ENCODE results near the gene NCOA1.
A peak's percentile ranks its signal among the peaks of the same experiment; 100 is the strongest.

Gene NCOA1

GRCh38 chr2:24707143-24707542, 216.1 kb downstream of the NCOA1 start:
- peaks cover 0 to 25% of the 10 kb centered on the region in 2 experiments; a peak in 2 of 3 replicates for H3K36me3 ChIP-seq (ENCODE audit: control insufficient read depth in 2 of 2, insufficient read depth in 1 of 2, low read length in 2 of 2)
- peaks cover 8% of the 10 kb centered on the region for H3K4me1 ChIP-seq (ENCODE audit: control insufficient read depth, insufficient read depth, low read length)
- H3K9me3 ChIP-seq (ENCODE audit: control insufficient read depth, insufficient read depth, low read depth, low read length): no peaks in the 10 kb centered on the region
- ChIA-PET POLR2A (no interaction called here), CTCF (no interaction called here)
- no peak for TF ChIP-seq ZNF274 (IDR thresholded peaks at IDR 0.05; ENCODE audit: low read length)
- no peak for TF ChIP-seq ZNF274 (tag by site-specific recombination; IDR thresholded peaks at IDR 0.05; ENCODE audit: borderline replicate concordance)
- no peak for TF ChIP-seq ZNF571 (tag by site-specific recombination; IDR thresholded peaks at IDR 0.05)
- no peak for TF ChIP-seq GLIS1 (tag by site-specific recombination; IDR thresholded peaks at IDR 0.05)
- TF ChIP-seq ZNF624 (tag by site-specific recombination; IDR thresholded peaks at IDR 0.05): no peak
- no peak for TF ChIP-seq ZNF664 (tag by site-specific recombination; IDR thresholded peaks at IDR 0.05)
- TF ChIP-seq ZNF692 (tag by site-specific recombination; IDR thresholded peaks at IDR 0.05): no peak
- TF ChIP-seq ZNF121 (tag by site-specific recombination; IDR thresholded peaks at IDR 0.05): no peak
- TF ChIP-seq PRDM1 (tag by site-specific recombination; IDR thresholded peaks at IDR 0.05): no peak
- no peak for TF ChIP-seq ZNF266 (tag by site-specific recombination; IDR thresholded peaks at IDR 0.05; ENCODE audit: low read depth)
- TF ChIP-seq ZNF19 (tag by site-specific recombination; IDR thresholded peaks at IDR 0.05; ENCODE audit: low read depth): no peak
- no peak for TF ChIP-seq YY2 (tag by site-specific recombination; IDR thresholded peaks at IDR 0.05)
- no peak overlapping the region for H3K4me3 ChIP-seq (ENCODE audit: low read depth, low read length)
- H3K27ac ChIP-seq (ENCODE audit: extremely low read depth, low read depth, low read length): no peak overlapping the region

GRCh38 chr2:24708537-24709152, 217.6 kb downstream of the NCOA1 start:
- Histone ChIP-seq H3K9me3 (ENCODE audit: control insufficient read depth, insufficient read depth, low read depth, low read length) (no peaks in the 10 kb centered on the region), H3K4me1 (ENCODE audit: control insufficient read depth, insufficient read depth, low read length) (no peaks in the 10 kb centered on the region; the same call in 1 of the 2 replicates), H3K36me3 (ENCODE audit: control insufficient read depth in 2 of 2, insufficient read depth in 1 of 2, low read length in 2 of 2) (peaks cover 0 to 31% of the 10 kb centered on the region in 2 experiments; a peak in 2 of 3 replicates), H3K27ac (ENCODE audit: extremely low read depth, low read depth, low read length) (no peak overlapping the region), H3K4me3 (ENCODE audit: low read depth, low read length) (no peak overlapping the region)
- ChIA-PET CTCF (no interaction called here), POLR2A (no interaction called here)
- TF ChIP-seq PRDM1 (tag by site-specific recombination; IDR thresholded peaks at IDR 0.05) (peak; percentile 36; the same call in 1 of the 2 replicates), ZNF792 (tag by site-specific recombination; IDR thresholded peaks at IDR 0.05) (no peak)

GRCh38 chr2:24710806-24711205, 219.8 kb downstream of the NCOA1 start:
- ChIA-PET POLR2A (no interaction called here), CTCF (interaction anchor here (0.6 kb wide), 1 partner anchor 120 kb away, joined by 3 read pairs; no protein-coding TSS in a partner anchor)
- Histone ChIP-seq H3K36me3 (ENCODE audit: control insufficient read depth in 2 of 2, insufficient read depth in 1 of 2, low read length in 2 of 2) (peaks cover 0 to 35% of the 10 kb centered on the region in 2 experiments; a peak in 2 of 3 replicates), H3K4me1 (ENCODE audit: control insufficient read depth, insufficient read depth, low read length) (no peaks in the 10 kb centered on the region; the same call in 1 of the 2 replicates), H3K9me3 (ENCODE audit: control insufficient read depth, insufficient read depth, low read depth, low read length) (no peaks in the 10 kb centered on the region), H3K4me3 (ENCODE audit: low read depth, low read length) (no peak overlapping the region), H3K27ac (ENCODE audit: extremely low read depth, low read depth, low read length) (no peak overlapping the region)
- no peak for TF ChIP-seq ZNF785 (tag by site-specific recombination; IDR thresholded peaks at IDR 0.05)

GRCh38 chr2:24711865-24712264, 220.8 kb downstream of the NCOA1 start:
- Histone ChIP-seq H3K27ac (ENCODE audit: extremely low read depth, low read depth, low read length) (no peak overlapping the region), H3K4me3 (ENCODE audit: low read depth, low read length) (no peak overlapping the region), H3K36me3 (ENCODE audit: control insufficient read depth in 2 of 2, insufficient read depth in 1 of 2, low read length in 2 of 2) (peaks cover 0 to 30% of the 10 kb centered on the region in 2 experiments; a peak in 2 of 3 replicates), H3K4me1 (ENCODE audit: control insufficient read depth, insufficient read depth, low read length) (no peaks in the 10 kb centered on the region; the same call in 1 of the 2 replicates), H3K9me3 (ENCODE audit: control insufficient read depth, insufficient read depth, low read depth, low read length) (no peaks in the 10 kb centered on the region)
- ChIA-PET CTCF (no interaction called here), POLR2A (no interaction called here)
- TF ChIP-seq YY1 (tag by site-specific recombination; IDR thresholded peaks at IDR 0.05) (no peak), ZBTB11 (tag by site-specific recombination; conservative IDR thresholded peaks at IDR 0.05; ENCODE audit: low read depth) (no peak), ZNF2 (tag by site-specific recombination; IDR thresholded peaks at IDR 0.05) (no peak), ZNF626 (tag by site-specific recombination; IDR thresholded peaks at IDR 0.05) (no peak)
